Measurements from ENCODE around the gene PPP1R36. TPM values are rescaled to one million over a fixed set of nuclear protein-coding genes. Genes with fewer than 3 reads are reported as not detected.

PPP1R36 gene
- total and polyA plus RNA-seq, 2 donors (not counting 3 experiments of a cell fraction or from before 2014, with no cell fraction given): 0.28 to 0.60 TPM

DNA sequence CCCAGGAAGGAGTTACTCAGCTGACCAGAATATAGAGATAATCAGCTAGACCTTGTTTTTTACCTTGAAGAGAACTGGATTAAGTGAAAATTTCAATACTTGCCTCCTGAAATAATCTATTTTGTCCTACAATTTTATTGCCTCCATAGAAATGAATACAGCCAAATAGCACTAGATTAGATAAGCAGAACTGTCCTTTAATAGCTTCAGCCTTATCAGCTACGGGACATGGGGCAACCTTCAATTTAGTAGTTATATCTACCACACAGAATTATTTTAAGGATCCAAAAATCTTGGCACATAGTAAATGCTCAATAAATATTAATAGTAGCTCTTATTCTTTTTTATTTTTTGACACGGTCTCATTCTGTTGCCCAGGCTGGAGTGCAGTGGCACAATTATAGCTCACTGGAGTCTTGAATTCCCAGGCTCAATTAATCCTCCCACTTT is 87.2 kb downstream of the PPP1R36 start:
- DNase-seq (ENCODE audit: low read depth, low spot score) (no peak), FAIRE-seq (no peak)
- Histone ChIP-seq H4K20me1 (replicated peaks; ENCODE audit: control insufficient read depth, extremely low read depth, insufficient read depth, low read length) (no peaks in the 10 kb centered on the region), H3K27me3 (ENCODE audit: control insufficient read depth in 2 of 2, insufficient read depth in 2 of 2, low read length in 2 of 2) (peaks cover 0 to 1% of the 10 kb centered on the region in 2 experiments), H3K9me3 (replicated peaks; ENCODE audit: control insufficient read depth, insufficient read depth, low read length) (no peaks in the 10 kb centered on the region), H3K27ac (ENCODE audit: insufficient read depth, low read depth, low read length) (no peak overlapping the region), H3K79me2 (ENCODE audit: control insufficient read depth, insufficient read depth, low read length) (no peaks in the 10 kb centered on the region), H2AFZ (ENCODE audit: low read depth, low read length) (no peak overlapping the region), H3K4me1 (ENCODE audit: control insufficient read depth, extremely low read depth, insufficient read depth, low read length) (no peaks in the 10 kb centered on the region), H3K36me3 (ENCODE audit: control insufficient read depth in 2 of 2, extremely low read depth in 1 of 2, insufficient read depth in 2 of 2, low read length in 2 of 2) (no peaks in the 10 kb centered on the region), H3K4me2 (ENCODE audit: insufficient read depth, low read length) (no peak overlapping the region), H3K4me3 (replicated peaks in 1 of 3; ENCODE audit: insufficient read depth in 1 of 3, low read depth in 1 of 3, low read length in 3 of 3) (no peak overlapping the region), H3K9ac (replicated peaks; ENCODE audit: extremely low read depth, insufficient read depth, low read length) (no peak overlapping the region), H3K9me1 (replicated peaks; ENCODE audit: control insufficient read depth, extremely low read depth, insufficient read depth, low read length) (no peaks in the 10 kb centered on the region)
- dilution Hi-C loops (cut with MboI; ENCODE audit: extremely low pct_ligation_motif_present, low sequenced_read_pairs): no loop called here
- ChIA-PET POLR2A (interaction anchor here (1.3 to 1.7 kb wide), 2 partner anchors 95 to 97 kb away, joined by 3 to 6 read pairs; partner anchors contain the start of gene HSPA2), CTCF (interaction anchor here (0.7 to 4.8 kb wide), 20 partner anchors 8 to 294 kb away, joined by 3 to 64 read pairs (median 6); partner anchors contain the start of genes AKAP5 and HSPA2)
- TF ChIP-seq MAX (IDR thresholded peaks at IDR 0.05; ENCODE audit: insufficient read depth, insufficient read length): no peak
- TF ChIP-seq, protein P1, sequence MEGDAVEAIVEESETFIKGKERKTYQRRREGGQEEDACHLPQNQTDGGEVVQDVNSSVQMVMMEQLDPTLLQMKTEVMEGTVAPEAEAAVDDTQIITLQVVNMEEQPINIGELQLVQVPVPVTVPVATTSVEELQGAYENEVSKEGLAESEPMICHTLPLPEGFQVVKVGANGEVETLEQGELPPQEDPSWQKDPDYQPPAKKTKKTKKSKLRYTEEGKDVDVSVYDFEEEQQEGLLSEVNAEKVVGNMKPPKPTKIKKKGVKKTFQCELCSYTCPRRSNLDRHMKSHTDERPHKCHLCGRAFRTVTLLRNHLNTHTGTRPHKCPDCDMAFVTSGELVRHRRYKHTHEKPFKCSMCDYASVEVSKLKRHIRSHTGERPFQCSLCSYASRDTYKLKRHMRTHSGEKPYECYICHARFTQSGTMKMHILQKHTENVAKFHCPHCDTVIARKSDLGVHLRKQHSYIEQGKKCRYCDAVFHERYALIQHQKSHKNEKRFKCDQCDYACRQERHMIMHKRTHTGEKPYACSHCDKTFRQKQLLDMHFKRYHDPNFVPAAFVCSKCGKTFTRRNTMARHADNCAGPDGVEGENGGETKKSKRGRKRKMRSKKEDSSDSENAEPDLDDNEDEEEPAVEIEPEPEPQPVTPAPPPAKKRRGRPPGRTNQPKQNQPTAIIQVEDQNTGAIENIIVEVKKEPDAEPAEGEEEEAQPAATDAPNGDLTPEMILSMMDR (IDR thresholded peaks at IDR 0.05; ENCODE audit: extremely low read depth in 1 of 2, insufficient read depth in 1 of 2, low read depth in 1 of 2, low read length in 2 of 2): no peak
- TF ChIP-seq POLR2A (IDR thresholded peaks at IDR 0.05; ENCODE audit: low read depth, low read length): no peak
- no peak for TF ChIP-seq POLR2AphosphoS5 (IDR thresholded peaks at IDR 0.05; ENCODE audit: insufficient read depth, low read depth, low read length)
- TF ChIP-seq EZH2 (IDR thresholded peaks at IDR 0.05; ENCODE audit: borderline replicate concordance, low read depth, low read length, severe bottlenecking): no peak
- no TSS peak for BruUV-seq (replicated peaks)
- intact Hi-C loops (cut with micrococcal nuclease): loop anchor here (1.0 to 5.0 kb wide), 5 partner anchors 55 to 293 kb away; partner anchors contain the start of genes HSPA2 and ZBTB1
